ENCODE data around the gene TSR3.

TSR3 gene

GRCh38 chr16:1312467-1312816 is 39.2 kb downstream of the TSR3 start:
- no peak for DNase-seq
- intact Hi-C loops (cut with DNase I), result no loop called here

- intact Hi-C loops (cut with DNase I), result no loop called here
- DNase-seq, result peak in 2 of 10 donors; percentile 69 to 82
Observed at GRCh38 chr16:1311738-1312466, 39.8 kb downstream of the TSR3 start.

GRCh38 chr16:1311212-1311737 is 40.4 kb downstream of the TSR3 start:
- no peak for DNase-seq
- intact Hi-C loops (cut with DNase I), result no loop called here

GRCh38 chr16:1310832-1311200 is 40.9 kb downstream of the TSR3 start:
- no peak for DNase-seq
- intact Hi-C loops (cut with DNase I), result no loop called here

- DNase-seq, result peak in 3 of 10 donors; percentile 30 to 81 (median 71)
- intact Hi-C loops (cut with DNase I), result loop anchor here (10.0 kb wide), 1 partner anchor 95 kb away; no protein-coding TSS in a partner anchor
Observed at GRCh38 chr16:1309888-1310831, 41.5 kb downstream of the TSR3 start.

GRCh38 chr16:1308977-1309885 is 42.4 kb downstream of the TSR3 start, which contains the start of gene UBE2I:
Gene UBE2I, plus strand, starts transcription at chr16:1309636. Its CDS starts 4,395 bp downstream, at chr16:1314031.
- intact Hi-C loops (cut with DNase I), result loop anchor here (10.0 kb wide), 1 partner anchor 96 kb away; no protein-coding TSS in a partner anchor
- DNase-seq, result peak; percentile 98 to 100 (median 99)

GRCh38 chr16:1308036-1308976 is 43.4 kb downstream of the TSR3 start:
- intact Hi-C loops (cut with DNase I), result loop anchor here (10.0 kb wide), 1 partner anchor 96 kb away; no protein-coding TSS in a partner anchor
- no peak for DNase-seq

- intact Hi-C loops (cut with DNase I), result loop anchor here (10.0 kb wide), 1 partner anchor 98 kb away; no protein-coding TSS in a partner anchor
- DNase-seq, result no peak
Observed at GRCh38 chr16:1306334-1306733, 45.3 kb downstream of the TSR3 start.

- no peak for DNase-seq
- intact Hi-C loops (cut with DNase I), result loop anchor here (10.0 kb wide), 1 partner anchor 99 kb away; no protein-coding TSS in a partner anchor
Observed at GRCh38 chr16:1305823-1306222, 45.9 kb downstream of the TSR3 start.

GRCh38 chr16:1301562-1301961 is 50.1 kb downstream of the TSR3 start:
- intact Hi-C loops (cut with DNase I), result loop anchor here (5.0 to 10.0 kb wide), 2 partner anchors 51 to 103 kb away; partner anchors contain the start of genes GNPTG and TSR3

GRCh38 chr16:1300664-1301476 is 50.8 kb downstream of the TSR3 start:
- intact Hi-C loops (cut with DNase I), result loop anchor here (5.0 to 10.0 kb wide), 2 partner anchors 51 to 104 kb away; partner anchors contain the start of genes GNPTG and TSR3

More at GRCh38 chr16:1301562-1301961, 50.1 kb downstream of the TSR3 start:
- DNase-seq, result no peak

GRCh38 chr16:1299868-1300203 is 51.8 kb downstream of the TSR3 start:
- intact Hi-C loops (cut with DNase I), result loop anchor here (5.0 to 10.0 kb wide), 2 partner anchors 52 to 105 kb away; partner anchors contain the start of genes GNPTG and TSR3
- DNase-seq, result no peak

More at GRCh38 chr16:1300664-1301476, 50.8 kb downstream of the TSR3 start:
- peak in 9 of 10 donors; percentile 47 to 95 (median 67) for DNase-seq

Data from posterior cingulate gyrus (tissue), 11 donors.